RPMI7951 (cell line): ENCODE results near the gene RAB3GAP2. TPM values are rescaled to one million over a fixed set of nuclear protein-coding genes. Genes with fewer than 3 reads are reported as not detected.
"Not testable (repeated sequence)": the region's sequence is repeated elsewhere in the genome, so short reads cannot be mapped to it uniquely, and the experiment has no call there.

Source experiments
- DNase-seq: peaks from one replicate; pipeline ENCODE4 v3.0.0-alpha.2; 2012; ENCODE audit warnings: low read depth
- total RNA-seq: library from RNA; depleted of rRNA; stranded (reverse); fragments of >200 nt; shearing (Covaris generic); gene quantifications from 2 replicates; pipeline ENCODE4 v1.2.3, GENCODE V29; 2014

The RAB3GAP2 gene
- total RNA-seq, 1 experiment from 2014 or later, result 18.3 TPM

GRCh38 chr1:220239966-220240365 is 32.3 kb downstream of the RAB3GAP2 start:
- no peak for DNase-seq

GRCh38 chr1:220239213-220239612 is 33.0 kb downstream of the RAB3GAP2 start:
- no peak for DNase-seq

- DNase-seq, result not testable (repeated sequence)
These were observed 36.0 kb downstream of the RAB3GAP2 start for GRCh38 chr1:220236278-220236677.

GRCh38 chr1:220235462-220235861 is 36.8 kb downstream of the RAB3GAP2 start:
- DNase-seq, result no peak

- no peak for DNase-seq
These were observed 38.3 kb downstream of the RAB3GAP2 start for GRCh38 chr1:220233927-220234326.

GRCh38 chr1:220229771-220230170 is 42.5 kb downstream of the RAB3GAP2 start:
- DNase-seq, result no peak

GRCh38 chr1:220227393-220227792 is 44.9 kb downstream of the RAB3GAP2 start:
- no peak for DNase-seq

GRCh38 chr1:220226752-220227151 is 45.5 kb downstream of the RAB3GAP2 start:
- no peak for DNase-seq

- DNase-seq, result no peak
These were observed 46.3 kb downstream of the RAB3GAP2 start for GRCh38 chr1:220225957-220226356.

GRCh38 chr1:220224611-220225124 is 47.6 kb downstream of the RAB3GAP2 start:
- no peak for DNase-seq

GRCh38 chr1:220224033-220224432 is 48.2 kb downstream of the RAB3GAP2 start:
- no peak for DNase-seq

- DNase-seq, result no peak
These were observed 49.3 kb downstream of the RAB3GAP2 start for GRCh38 chr1:220222939-220223338.

- DNase-seq, result no peak
These were observed 50.6 kb downstream of the RAB3GAP2 start for GRCh38 chr1:220221670-220222069.

- DNase-seq, result no peak
These were observed 51.0 kb downstream of the RAB3GAP2 start for GRCh38 chr1:220221269-220221668.

GRCh38 chr1:220220699-220221040 is 51.6 kb downstream of the RAB3GAP2 start:
- not testable (repeated sequence) for DNase-seq

GRCh38 chr1:220219865-220220698 is 52.2 kb downstream of the RAB3GAP2 start:
- no peak for DNase-seq

GRCh38 chr1:220219136-220219442 is 53.2 kb downstream of the RAB3GAP2 start:
- no peak for DNase-seq

GRCh38 chr1:220218397-220219135 is 53.7 kb downstream of the RAB3GAP2 start:
- DNase-seq, result peak; percentile 45

GRCh38 chr1:220217383-220217988 is 54.8 kb downstream of the RAB3GAP2 start:
- peak; percentile 1 for DNase-seq

- DNase-seq, result no peak
These were observed 58.8 kb downstream of the RAB3GAP2 start for GRCh38 chr1:220213382-220213983.

GRCh38 chr1:220207411-220207810 is 64.8 kb downstream of the RAB3GAP2 start:
- no peak for DNase-seq

GRCh38 chr1:220204758-220205157 is 67.5 kb downstream of the RAB3GAP2 start:
- DNase-seq, result not testable (repeated sequence)
